Hippocampal formation (tissue), 2 donors: ENCODE data around the gene SPINK1.
"Not testable (repeated sequence)": the region's sequence is repeated elsewhere in the genome, so short reads cannot be mapped to it uniquely, and the experiment has no call there.

ENCODE experiments used
- DNase-seq, 2 donors: peaks; one replicate each; lab custom pipeline; 2025; lab: John Stamatoyannopoulos, UW

The SPINK1 gene

DNA sequence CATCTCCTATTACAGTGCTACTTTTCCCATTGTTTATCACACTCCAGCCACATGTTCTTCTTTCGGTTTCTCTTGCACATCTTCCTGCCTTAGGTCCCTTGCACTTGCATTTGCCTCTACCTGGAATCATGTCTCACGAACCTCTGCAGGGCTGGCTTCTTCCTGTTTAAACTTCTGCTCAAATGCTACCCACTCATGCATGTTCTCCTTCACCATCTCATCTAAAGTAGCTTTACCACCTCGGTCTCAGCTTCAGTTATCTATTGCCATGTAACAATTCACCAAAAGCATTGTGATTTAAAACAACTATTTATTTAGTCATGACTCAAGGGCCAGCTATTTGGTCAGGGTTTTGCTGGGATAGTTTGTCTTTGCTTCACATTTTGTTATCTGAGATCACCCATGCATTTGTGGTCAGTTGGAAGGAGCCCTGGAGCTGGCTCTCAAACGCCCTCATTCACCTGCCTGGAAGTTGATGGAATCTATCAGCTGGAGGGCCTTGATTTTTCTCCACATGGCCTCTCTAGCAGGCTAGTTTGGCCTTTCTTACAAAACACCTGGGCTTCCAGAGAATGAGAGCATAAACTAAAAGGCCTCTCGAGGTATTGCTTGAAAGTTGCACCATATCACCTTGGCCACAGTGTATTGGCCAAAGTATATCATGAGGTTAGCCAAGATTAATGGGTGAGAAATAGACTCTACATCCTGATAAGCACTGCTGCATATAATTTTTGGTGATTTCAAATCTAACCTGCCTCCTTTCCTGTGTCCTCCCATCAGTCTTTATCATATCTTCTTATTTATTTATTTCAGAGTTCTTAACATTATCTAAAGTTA, 21.4 kb downstream of the SPINK1 start:
- DNase-seq: no peak

- DNase-seq: no peak
These were observed 26.4 kb downstream of the SPINK1 start for GRCh38 chr5:147805030-147805454.

GRCh38 chr5:147804334-147804733, 27.1 kb downstream of the SPINK1 start:
- no peak for DNase-seq

DNA sequence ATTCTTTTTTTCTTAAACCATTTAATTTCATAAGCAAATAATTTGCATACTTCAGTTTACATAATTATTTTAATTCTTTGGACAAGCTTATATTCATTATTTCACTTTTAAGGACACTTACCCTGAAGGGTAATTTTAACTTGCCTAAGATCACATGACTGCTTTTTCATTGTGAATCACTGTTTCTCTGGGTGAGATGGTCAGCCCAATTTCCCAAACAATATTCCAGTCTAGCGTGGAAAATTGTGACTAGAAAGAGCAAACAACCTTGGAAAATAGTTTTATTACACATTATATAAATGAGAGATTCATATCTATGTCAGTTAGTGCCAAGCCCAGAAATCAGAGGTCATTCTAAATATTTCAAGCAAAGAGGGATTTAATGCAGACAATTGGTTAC, 27.5 kb downstream of the SPINK1 start:
- DNase-seq: no peak

DNA sequence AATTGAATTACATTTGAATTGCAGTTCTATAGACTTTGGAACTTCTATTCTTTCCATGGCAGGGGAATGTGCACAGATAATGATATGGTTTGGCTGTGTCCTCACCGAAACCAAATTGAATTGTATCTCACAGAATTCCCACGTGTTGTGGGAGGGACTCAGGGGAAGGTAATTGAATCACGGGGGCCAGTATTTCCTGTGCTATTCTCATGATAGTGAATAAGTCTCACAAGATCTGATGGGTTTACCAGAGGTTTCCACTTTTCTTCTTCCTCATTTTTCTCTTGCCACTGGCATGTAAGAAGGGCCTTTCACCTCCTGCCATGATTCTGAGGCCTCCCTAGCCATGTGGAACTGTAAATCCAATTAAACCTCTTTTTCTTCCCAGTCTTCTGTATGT, 28.3 kb downstream of the SPINK1 start:
- not testable (repeated sequence) for DNase-seq

- no peak for DNase-seq
These were observed 30.0 kb downstream of the SPINK1 start for GRCh38 chr5:147801461-147801860.

DNA sequence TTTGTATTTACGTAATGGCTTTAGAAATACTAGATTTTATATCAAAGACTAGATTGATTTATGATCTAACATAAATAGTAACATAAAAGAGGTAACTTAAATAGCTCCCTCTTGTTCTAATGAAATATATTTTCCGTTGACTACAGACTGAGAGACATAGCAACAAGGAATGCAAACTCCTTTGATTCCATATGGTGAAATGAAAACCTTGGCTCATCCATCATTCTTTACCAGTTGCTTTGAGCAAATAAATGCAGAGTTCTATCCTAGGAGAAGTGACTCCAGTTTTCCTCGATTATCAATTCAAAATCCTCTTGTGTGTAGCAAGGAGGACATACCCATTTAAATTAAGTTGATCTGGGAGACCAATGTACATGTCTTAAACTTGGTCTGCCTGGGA, 31.0 kb downstream of the SPINK1 start:
- no peak for DNase-seq

GRCh38 chr5:147796556-147797308, 34.7 kb downstream of the SPINK1 start:
- DNase-seq: no peak

DNA sequence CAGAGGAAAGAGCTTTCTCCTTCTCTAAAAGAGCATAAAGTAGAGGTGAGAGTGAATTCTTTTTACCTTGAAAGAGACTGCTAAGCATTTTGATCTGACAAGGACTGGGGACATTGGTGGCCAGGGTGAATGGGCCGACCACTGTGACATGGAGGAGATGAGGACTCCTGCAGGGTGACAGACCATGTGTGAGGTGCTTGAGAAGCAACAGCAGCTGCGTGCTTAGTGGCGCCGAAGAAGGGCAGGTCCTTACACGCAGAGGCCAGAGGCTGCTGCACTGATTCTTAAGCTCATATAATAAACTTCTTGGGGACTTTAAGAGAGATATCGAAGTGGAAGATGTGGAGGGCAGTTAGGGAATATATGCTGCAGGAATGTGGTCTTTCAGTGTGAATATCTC, 40.3 kb downstream of the SPINK1 start:
- no peak for DNase-seq

- no peak for DNase-seq
These were observed 41.7 kb downstream of the SPINK1 start for GRCh38 chr5:147789820-147790219.

GRCh38 chr5:147788023-147788422, 43.4 kb downstream of the SPINK1 start:
- DNase-seq: no peak

DNA sequence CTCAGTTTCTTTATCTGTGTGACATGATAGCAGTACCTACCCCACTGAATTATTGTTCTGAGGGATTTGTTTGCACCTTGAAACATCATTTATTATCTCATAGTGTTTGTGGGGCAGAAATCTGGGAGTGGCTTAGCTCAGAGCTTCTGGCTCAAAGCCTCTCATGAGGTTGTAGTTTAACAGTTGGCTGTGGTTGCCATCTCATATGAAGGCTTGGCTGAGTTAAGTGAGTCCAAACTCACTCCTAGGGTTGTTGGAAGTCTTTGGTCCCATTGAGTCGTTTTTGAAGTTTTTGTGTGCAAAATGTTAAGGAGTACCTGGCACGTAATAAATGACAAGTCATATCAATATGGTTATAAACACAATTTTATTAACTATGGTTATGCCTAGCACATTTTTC, 45.3 kb downstream of the SPINK1 start:
- no peak for DNase-seq

- no peak for DNase-seq
These were observed 47.1 kb downstream of the SPINK1 start for GRCh38 chr5:147784146-147784987.

GRCh38 chr5:147782110-147783028, 49.1 kb downstream of the SPINK1 start, which contains the start of gene JAKMIP2:
JAKMIP2 (minus strand) TSS chr5:147782728; CDS start chr5:147671806, 110,922 bp downstream.
- DNase-seq: peak; percentile 98

- DNase-seq: no peak
These were observed 50.4 kb downstream of the SPINK1 start for GRCh38 chr5:147780924-147781573.

DNA sequence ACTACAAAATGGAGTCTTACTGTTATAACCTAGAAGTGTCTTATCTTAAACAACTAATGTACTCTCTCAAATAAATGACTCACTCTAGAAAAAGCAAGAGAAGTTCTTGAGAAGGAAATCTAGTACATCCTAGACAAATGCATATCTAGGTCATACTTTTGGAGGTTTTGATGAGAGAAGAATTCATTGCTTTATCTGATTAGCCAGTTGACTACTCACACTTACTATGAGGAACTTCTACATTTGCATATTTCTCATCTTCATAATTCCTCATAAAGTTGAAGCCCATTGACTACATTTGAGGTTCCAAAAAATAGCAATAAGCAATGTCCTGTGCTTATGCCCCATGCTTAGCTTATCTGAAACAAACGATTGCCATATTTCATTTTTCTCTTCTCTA, 51.8 kb downstream of the SPINK1 start:
- no peak for DNase-seq

- no peak for DNase-seq
These were observed 54.5 kb downstream of the SPINK1 start for GRCh38 chr5:147776989-147777388.
